Fibroblast of lung (primary cell): ENCODE data around the gene LMNA. TPM values are rescaled to one million over a fixed set of nuclear protein-coding genes. Genes with fewer than 3 reads are reported as not detected.

Source experiments
- DNase-seq, 2 donors: peaks; one replicate each; pipeline versions ENCODE4 v3.0.0 to v3.0.0-alpha.2; 2010; ENCODE audit warnings: low read depth in 2 of 2
- H2AFZ ChIP-seq: 2 replicates; pipeline ENCODE4 v1.5.1; 2012; ENCODE audit warnings: low read length, control low read depth, inconsistent platforms
- H3K27ac ChIP-seq: 2 replicates; pipeline ENCODE4 v1.5.1; 2011; ENCODE audit warnings: low read length, control low read depth; ENCODE audit not compliant: insufficient read depth
- H3K27me3 ChIP-seq: 2 replicates; pipeline ENCODE4 v1.5.1; 2011; ENCODE audit warnings: mild to moderate bottlenecking, low read length; ENCODE audit not compliant: control insufficient read depth, insufficient read depth
- H3K36me3 ChIP-seq: 2 replicates; pipeline ENCODE4 v1.5.1; 2011; ENCODE audit warnings: low read length; ENCODE audit not compliant: control insufficient read depth, insufficient read depth
- H3K4me1 ChIP-seq: 2 replicates; pipeline ENCODE4 v1.5.1; 2011; ENCODE audit warnings: low read length; ENCODE audit not compliant: control insufficient read depth, insufficient read depth; ENCODE audit errors: extremely low read depth
- H3K4me2 ChIP-seq: 2 replicates; pipeline ENCODE4 v1.5.1; 2011; ENCODE audit warnings: low read length, control low read depth; ENCODE audit not compliant: insufficient read depth; ENCODE audit errors: extremely low read depth
- H3K4me3 ChIP-seq, 4 experiments: fragments of 200-600 bp in 1 of 4; sonication (generic) in 1 of 4; replicated peaks in 1 of 4; 2 replicates each; pipeline ENCODE4 v1.5.1; 2011 to 2016; ENCODE audit warnings: low read length in 4 of 4, low read depth in 3 of 4, mild to moderate bottlenecking in 3 of 4, control low read depth in 2 of 4, inconsistent platforms in 1 of 4, mixed read lengths in 1 of 4; ENCODE audit not compliant: insufficient read depth in 1 of 4; ENCODE audit errors: control extremely low read depth in 1 of 4
- H3K79me2 ChIP-seq: 2 replicates; pipeline ENCODE4 v1.5.1; 2012; ENCODE audit warnings: mild to moderate bottlenecking, low read length, inconsistent platforms; ENCODE audit not compliant: control insufficient read depth, insufficient read depth
- H3K9ac ChIP-seq: 2 replicates; pipeline ENCODE4 v1.5.1; 2011; ENCODE audit warnings: mild to moderate bottlenecking, low read length, control low read depth; ENCODE audit not compliant: insufficient read depth
- H3K9me3 ChIP-seq: 2 replicates; pipeline ENCODE4 v1.5.1; 2012; ENCODE audit warnings: low read depth, low read length; ENCODE audit not compliant: control insufficient read depth, insufficient read depth
- H4K20me1 ChIP-seq: 2 replicates; pipeline ENCODE4 v1.5.1; 2011; ENCODE audit warnings: low read length; ENCODE audit not compliant: control insufficient read depth, insufficient read depth; ENCODE audit errors: extremely low read depth
- CTCF ChIP-seq, 2 donors: IDR thresholded peaks in 1 of 2; conservative IDR thresholded peaks in 1 of 2; 1 replicate in 1 of 2; 2 replicates in 1 of 2; pipeline ENCODE4 v1.5.1; 2011 to 2012; ENCODE audit warnings: low read length in 2 of 2, control low read depth in 1 of 2, inconsistent platforms in 1 of 2, low read depth in 1 of 2, mild to moderate bottlenecking in 1 of 2
- EZH2 ChIP-seq: IDR thresholded peaks from 2 replicates; pipeline ENCODE4 v1.5.1; 2012; ENCODE audit warnings: low read length, control low read depth, mild to moderate bottlenecking; ENCODE audit errors: missing control alignments
- polyA plus RNA-seq, 2 donors: library from polyadenylated mRNA; depleted of rRNA in 1 of 2; stranded (reverse) in 1 of 2; unstranded in 1 of 2; fragments of >200 nt; gene quantifications; 2 replicates each; pipeline ENCODE4 v1.2.1, GENCODE V29; 2011 to 2012; ENCODE audit warnings: missing spikeins in 1 of 2
- total RNA-seq: library from RNA; depleted of rRNA; stranded (reverse); fragments of >200 nt; gene quantifications from 2 replicates; pipeline ENCODE4 v1.2.1, GENCODE V29; 2014

The LMNA gene
- total and polyA plus RNA-seq, 2 donors (not counting 1 experiment from before 2014, with no cell fraction given), result 613 to 1,150 TPM

DNA sequence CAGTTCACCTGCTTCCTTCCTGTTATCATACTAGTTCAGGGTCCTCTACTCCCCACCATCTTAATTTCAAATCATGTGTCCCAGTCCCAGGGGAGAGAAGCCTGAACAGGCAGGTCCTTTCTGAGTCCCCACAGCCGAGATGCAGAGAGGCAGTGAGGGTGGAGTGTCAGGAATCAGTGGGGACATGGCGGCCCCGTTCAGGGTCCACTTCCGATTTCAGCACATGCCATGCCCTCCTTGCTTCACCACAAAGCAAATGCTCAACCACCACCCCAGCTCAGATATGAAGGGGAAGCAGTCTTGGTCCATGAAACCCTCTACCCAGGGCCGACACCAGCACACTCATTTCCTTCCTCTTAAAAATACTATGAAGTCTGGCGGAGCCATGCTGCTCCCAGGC is 33.7 kb downstream of the LMNA start:
- peaks cover 7% of the 10 kb centered on the region for H3K27me3 ChIP-seq
- H2AFZ ChIP-seq, result no peak overlapping the region
- H3K4me3 ChIP-seq, result no peak overlapping the region
- no peaks in the 10 kb centered on the region for H3K36me3 ChIP-seq
- TF ChIP-seq CTCF (conservative IDR thresholded peaks at IDR 0.05 in 1 of 2, IDR thresholded peaks at IDR 0.05 in 1 of 2; ENCODE audit: low read depth in 1 of 2, low read length in 2 of 2) (no peak), EZH2 (no peak)
- H3K9me3 ChIP-seq, result no peaks in the 10 kb centered on the region
- no peak for DNase-seq
- H3K4me2 ChIP-seq, result no peak overlapping the region
- no peaks in the 10 kb centered on the region for H4K20me1 ChIP-seq
- peaks cover 10% of the 10 kb centered on the region for H3K4me1 ChIP-seq
- H3K79me2 ChIP-seq, result no peaks in the 10 kb centered on the region
- no peak overlapping the region for H3K27ac ChIP-seq
- no peak overlapping the region for H3K9ac ChIP-seq

DNA sequence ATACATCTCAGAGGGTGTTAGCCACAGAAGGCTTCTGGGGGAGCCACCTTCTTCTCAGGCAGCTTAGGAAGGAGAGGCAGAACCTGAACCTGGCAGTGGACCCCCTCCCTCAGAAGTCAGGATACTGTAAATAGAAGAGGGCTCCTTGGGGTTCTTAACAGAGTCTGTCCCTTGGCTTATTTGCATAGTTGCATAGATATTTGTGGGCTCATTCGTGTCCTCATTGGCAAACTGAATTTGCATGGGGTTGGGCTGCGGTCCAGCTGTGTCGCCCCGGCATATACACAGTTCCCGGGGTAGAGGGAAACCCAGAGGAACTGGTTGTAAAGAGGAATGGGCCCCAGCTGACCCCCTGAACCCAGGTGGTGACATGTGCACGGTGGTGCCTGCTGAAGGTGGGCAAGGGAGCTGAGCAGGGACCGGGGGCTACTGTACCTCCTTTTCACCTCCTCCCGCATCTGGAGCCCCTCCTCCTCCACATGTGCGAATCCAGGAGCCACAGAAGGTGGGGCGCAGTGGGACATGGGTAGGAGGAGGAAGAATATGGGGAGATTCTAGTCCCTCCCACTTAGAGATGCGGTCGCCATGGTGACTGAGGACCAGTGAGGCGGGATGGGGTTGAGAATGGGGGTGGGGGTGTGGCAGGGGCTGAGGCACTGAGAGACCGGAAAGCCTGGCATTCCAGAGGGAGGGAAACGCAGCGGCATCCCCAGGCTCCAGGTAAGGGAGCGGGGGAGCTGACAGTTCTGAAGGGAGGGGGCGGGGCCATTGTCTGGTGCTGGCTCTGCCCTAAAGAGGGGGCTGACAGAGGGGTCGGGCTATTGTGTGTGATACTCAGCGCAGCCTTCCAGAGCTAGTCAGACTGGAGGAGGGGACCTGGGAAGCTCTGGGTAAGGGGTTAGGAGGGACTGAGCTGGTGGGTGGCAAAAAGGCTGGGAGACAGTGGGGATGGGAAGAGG is 35.1 kb downstream of the LMNA start:
- TF ChIP-seq EZH2 (no peak), CTCF (conservative IDR thresholded peaks at IDR 0.05 in 1 of 2, IDR thresholded peaks at IDR 0.05 in 1 of 2; ENCODE audit: low read depth in 1 of 2, low read length in 2 of 2) (no peak)
- Histone ChIP-seq H3K9me3 (no peaks in the 10 kb centered on the region), H3K4me2 (no peak overlapping the region), H3K4me3 (no peak overlapping the region), H2AFZ (no peak overlapping the region), H3K9ac (no peak overlapping the region), H4K20me1 (no peaks in the 10 kb centered on the region), H3K4me1 (peaks cover 7% of the 10 kb centered on the region), H3K36me3 (no peaks in the 10 kb centered on the region), H3K27ac (no peak overlapping the region), H3K27me3 (peaks cover 7% of the 10 kb centered on the region), H3K79me2 (no peaks in the 10 kb centered on the region)
- DNase-seq, result no peak

DNA sequence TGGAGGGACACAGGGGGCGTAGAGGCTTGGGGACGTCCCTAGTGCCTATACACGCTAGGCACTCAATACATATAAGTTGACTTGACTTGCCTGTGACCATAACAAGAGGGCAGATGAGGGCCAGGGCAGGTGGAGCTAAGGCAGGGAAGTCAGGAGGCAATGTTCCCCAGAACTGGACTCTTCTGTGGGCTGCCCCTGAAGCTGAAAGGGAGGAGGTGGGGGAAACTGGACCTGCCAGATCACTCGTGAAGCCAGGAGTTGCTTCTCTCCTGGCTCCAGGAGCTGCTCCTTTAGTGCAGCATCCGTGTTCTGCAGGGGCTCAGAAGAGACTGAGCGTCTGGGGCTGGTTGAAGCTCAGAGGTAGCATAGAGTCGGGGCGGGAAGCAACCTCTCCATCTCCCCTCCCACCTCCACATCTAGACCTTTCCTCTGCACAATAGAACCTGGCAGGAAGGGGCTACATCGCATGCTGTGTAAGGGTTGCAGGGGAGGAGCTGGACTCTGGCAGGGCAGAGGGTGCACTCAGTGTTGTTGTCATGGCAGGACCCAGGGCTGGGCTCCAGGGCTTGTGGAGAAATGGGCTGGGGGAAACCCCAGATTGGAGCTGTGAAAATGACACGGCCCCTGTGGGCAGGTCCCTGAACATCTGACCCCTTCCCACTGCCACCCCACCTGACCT is 36.0 kb downstream of the LMNA start:
- Histone ChIP-seq H3K9ac (no peak overlapping the region), H3K27ac (no peak overlapping the region), H3K4me2 (no peak overlapping the region), H3K79me2 (no peaks in the 10 kb centered on the region), H3K4me3 (no peak overlapping the region), H3K27me3 (peaks cover 7% of the 10 kb centered on the region), H2AFZ (no peak overlapping the region), H3K36me3 (no peaks in the 10 kb centered on the region), H3K9me3 (no peaks in the 10 kb centered on the region), H3K4me1 (peaks cover 7% of the 10 kb centered on the region), H4K20me1 (no peaks in the 10 kb centered on the region)
- TF ChIP-seq EZH2, result no peak
- no peak for TF ChIP-seq CTCF (conservative IDR thresholded peaks at IDR 0.05 in 1 of 2, IDR thresholded peaks at IDR 0.05 in 1 of 2; ENCODE audit: low read depth in 1 of 2, low read length in 2 of 2)
- DNase-seq, result no peak
